ENCODE measurements around the gene TENM4.

Gene TENM4

GRCh38 chr11:78856211-78856610 is 584.6 kb downstream of the TENM4 start:
- FAIRE-seq, result no peak
- no peak for TF ChIP-seq POLR2A (IDR thresholded peaks at IDR 0.05; ENCODE audit: low read depth, low read length)

GRCh38 chr11:78855116-78855515 is 585.7 kb downstream of the TENM4 start:
- TF ChIP-seq POLR2A (IDR thresholded peaks at IDR 0.05; ENCODE audit: low read depth, low read length), result no peak
- DNase-seq (ENCODE audit: insufficient read length, low spot score), result no peak
- no peak for FAIRE-seq

More at GRCh38 chr11:78856211-78856610, 584.6 kb downstream of the TENM4 start:
- no peak for DNase-seq (ENCODE audit: insufficient read length, low spot score)

DNA sequence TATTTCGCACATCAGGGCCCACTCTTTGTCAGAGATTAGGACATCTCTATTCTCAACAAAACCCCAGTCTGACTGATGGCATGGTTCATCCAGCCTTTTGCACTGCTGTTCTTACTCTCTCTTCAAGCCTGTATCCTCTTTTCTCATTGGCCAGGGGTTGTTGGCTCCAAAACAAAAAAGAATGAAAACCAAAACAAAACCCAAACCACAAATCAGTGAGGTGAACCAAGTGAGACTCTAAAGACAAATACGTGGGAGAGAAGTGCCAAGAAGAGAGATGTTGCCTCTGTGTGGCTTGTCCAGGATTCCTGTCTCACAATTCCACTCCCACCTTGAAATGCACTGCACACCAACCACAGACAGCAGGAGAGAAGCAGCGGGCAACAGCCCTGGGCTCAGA is 587.3 kb downstream of the TENM4 start:
- FAIRE-seq (no peak), DNase-seq (ENCODE audit: insufficient read length, low spot score) (no peak)
- TF ChIP-seq POLR2A (IDR thresholded peaks at IDR 0.05; ENCODE audit: low read depth, low read length), result no peak

- no peak for TF ChIP-seq POLR2A (IDR thresholded peaks at IDR 0.05; ENCODE audit: low read depth, low read length)
- FAIRE-seq, result no peak
- no peak for DNase-seq (ENCODE audit: insufficient read length, low spot score)
These were observed 588.8 kb downstream of the TENM4 start for GRCh38 chr11:78851878-78852586.

DNA sequence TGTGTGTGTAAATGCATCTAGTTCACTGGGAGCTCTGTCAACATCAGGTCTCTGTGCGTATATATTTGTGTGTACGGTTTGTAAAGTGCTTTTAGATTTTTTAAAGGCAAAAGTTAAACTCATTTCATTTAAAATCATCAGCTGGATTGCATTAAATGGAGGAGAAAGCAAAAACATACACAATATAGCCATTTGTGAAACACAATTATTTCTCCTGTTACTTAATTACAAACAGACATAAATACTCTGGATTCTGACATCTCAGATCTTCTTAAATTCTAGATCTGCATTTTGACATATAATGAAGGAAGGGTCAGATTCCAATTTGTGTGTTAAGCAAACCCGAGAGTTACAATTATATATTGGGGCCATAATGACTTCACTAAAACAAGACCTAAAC is 590.8 kb downstream of the TENM4 start:
- TF ChIP-seq POLR2A (IDR thresholded peaks at IDR 0.05; ENCODE audit: low read depth, low read length), result no peak
- no peak for DNase-seq (ENCODE audit: insufficient read length, low spot score)
- FAIRE-seq, result no peak

DNA sequence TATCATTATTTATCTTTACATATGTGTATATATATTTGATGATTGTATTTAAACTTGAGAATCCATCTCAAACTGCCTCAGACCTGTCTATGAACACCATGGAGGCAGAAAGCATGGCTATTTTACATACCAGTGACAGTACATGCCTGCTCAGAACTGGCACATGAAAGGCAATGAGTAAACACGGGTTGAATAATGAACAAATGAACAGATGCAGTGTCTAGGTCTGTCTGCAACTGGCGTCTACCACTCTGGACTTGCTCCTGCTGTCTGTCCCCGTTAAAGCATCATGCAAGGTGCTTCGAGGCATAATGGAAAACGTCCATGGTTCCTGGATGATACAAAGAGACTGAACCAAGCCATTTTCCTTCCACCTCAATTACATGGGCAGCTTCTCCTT is 594.6 kb downstream of the TENM4 start:
- FAIRE-seq (no peak), DNase-seq (ENCODE audit: insufficient read length, low spot score) (no peak)
- no peak for TF ChIP-seq POLR2A (IDR thresholded peaks at IDR 0.05; ENCODE audit: low read depth, low read length)

- DNase-seq (ENCODE audit: insufficient read length, low spot score) (no peak), FAIRE-seq (no peak)
- no peak for TF ChIP-seq POLR2A (IDR thresholded peaks at IDR 0.05; ENCODE audit: low read depth, low read length)
These were observed 595.3 kb downstream of the TENM4 start for GRCh38 chr11:78845496-78845895.

DNA sequence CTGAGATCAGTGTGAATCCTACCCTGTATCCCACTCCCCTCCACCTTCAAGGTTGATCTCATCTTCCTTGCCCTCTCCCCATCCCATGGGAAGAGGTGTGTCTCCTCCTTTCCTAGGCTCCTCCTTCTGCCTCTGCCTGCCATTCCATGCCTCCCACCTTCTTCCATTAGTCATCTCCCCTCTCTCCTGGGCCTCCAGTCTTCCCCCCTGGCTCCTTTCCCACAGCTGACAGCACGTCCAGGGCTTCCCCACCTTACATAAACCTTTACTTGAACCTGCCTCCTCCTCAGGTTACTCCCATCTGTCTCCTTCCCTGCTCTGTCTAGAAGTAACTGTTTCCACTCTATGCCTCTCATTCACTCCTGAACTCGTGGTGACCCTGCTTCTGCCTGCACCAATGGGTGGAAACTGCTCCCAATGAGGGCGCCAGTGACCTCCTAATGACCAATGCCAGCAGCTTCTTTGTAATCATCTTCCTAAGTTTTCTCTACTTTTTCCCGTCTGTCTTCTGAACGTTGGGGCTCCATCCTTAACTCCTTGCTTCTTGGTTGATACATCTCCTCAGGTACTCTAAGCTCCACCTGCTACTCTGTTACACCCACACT is 599.3 kb downstream of the TENM4 start:
- no peak for TF ChIP-seq POLR2A (IDR thresholded peaks at IDR 0.05; ENCODE audit: low read depth, low read length)
- FAIRE-seq (no peak), DNase-seq (ENCODE audit: insufficient read length, low spot score) (no peak)

DNA sequence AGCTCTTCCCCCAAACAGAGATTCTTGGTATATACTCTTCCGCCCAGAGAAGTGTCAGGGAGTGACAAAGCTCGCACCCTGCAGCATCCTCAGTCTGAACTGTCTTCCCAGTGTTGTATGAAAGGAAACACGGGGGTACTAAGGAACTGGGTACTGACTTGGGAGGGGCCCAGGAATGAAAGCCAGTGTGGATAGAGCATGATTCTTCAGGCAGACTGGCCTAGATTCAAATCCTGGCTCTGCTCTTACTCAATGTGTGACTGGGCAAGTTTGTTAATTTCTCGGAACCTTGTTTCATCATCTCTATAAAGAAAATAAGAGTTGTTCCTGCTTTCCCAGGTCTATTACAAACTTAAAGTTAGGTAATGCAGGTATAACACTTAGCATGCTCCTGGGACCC is 600.2 kb downstream of the TENM4 start:
- DNase-seq (ENCODE audit: insufficient read length, low spot score) (no peak), FAIRE-seq (no peak)
- TF ChIP-seq POLR2A (IDR thresholded peaks at IDR 0.05; ENCODE audit: low read depth, low read length), result no peak

DNA sequence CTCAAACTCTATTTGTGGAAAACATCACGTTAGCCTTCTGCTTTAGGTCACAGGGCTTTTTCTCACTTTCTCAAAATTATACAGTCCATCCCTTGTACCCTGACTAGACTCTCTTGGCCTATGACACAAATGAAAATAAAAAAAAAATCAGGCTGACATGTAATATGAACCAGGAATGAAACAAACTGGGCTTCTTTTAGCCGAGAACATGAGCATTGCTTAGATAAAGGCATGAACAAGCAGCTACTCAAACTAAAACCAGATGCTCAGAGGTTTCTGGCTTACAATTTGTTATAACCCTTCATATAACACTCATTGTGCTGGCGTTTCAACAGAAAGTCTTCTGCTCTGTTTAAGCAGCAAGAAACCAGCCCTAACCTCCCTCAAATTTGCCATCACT is 600.6 kb downstream of the TENM4 start:
- FAIRE-seq (no peak), DNase-seq (ENCODE audit: insufficient read length, low spot score) (no peak)
- TF ChIP-seq POLR2A (IDR thresholded peaks at IDR 0.05; ENCODE audit: low read depth, low read length), result no peak

DNA sequence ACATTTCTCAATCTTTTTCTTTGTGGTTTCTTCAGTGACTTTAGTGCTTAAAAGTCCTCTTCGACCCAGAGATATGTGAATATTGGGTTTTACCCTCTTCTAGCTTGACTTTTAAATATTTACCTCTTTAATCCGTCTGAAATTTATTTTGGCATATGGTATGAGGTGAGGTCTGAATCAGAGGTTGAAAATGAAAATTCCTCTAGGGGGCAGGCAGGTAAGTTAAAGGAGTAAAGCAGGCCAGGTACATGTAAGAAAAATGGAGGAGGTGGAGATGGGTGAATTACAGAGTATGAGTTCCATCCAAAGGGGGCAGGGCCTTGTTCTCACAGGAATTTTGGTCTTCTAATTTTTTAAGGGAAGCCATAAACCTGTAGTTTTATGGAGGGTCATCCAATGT is 602.4 kb downstream of the TENM4 start:
- DNase-seq (ENCODE audit: insufficient read length, low spot score), result no peak
- FAIRE-seq, result no peak
- TF ChIP-seq POLR2A (IDR thresholded peaks at IDR 0.05; ENCODE audit: low read depth, low read length), result no peak

- no peak for TF ChIP-seq POLR2A (IDR thresholded peaks at IDR 0.05; ENCODE audit: low read depth, low read length)
- no peak for FAIRE-seq
These were observed 605.2 kb downstream of the TENM4 start for GRCh38 chr11:78835646-78836045.

GRCh38 chr11:78834886-78835285 is 605.9 kb downstream of the TENM4 start:
- DNase-seq (ENCODE audit: insufficient read length, low spot score), result no peak
- no peak for TF ChIP-seq POLR2A (IDR thresholded peaks at IDR 0.05; ENCODE audit: low read depth, low read length)
- FAIRE-seq, result no peak

More at GRCh38 chr11:78835646-78836045, 605.2 kb downstream of the TENM4 start:
- DNase-seq (ENCODE audit: insufficient read length, low spot score), result no peak

GRCh38 chr11:78833237-78833636 is 607.6 kb downstream of the TENM4 start:
- DNase-seq (ENCODE audit: insufficient read length, low spot score), result no peak
- no peak for TF ChIP-seq POLR2A (IDR thresholded peaks at IDR 0.05; ENCODE audit: low read depth, low read length)
- FAIRE-seq, result no peak

DNA sequence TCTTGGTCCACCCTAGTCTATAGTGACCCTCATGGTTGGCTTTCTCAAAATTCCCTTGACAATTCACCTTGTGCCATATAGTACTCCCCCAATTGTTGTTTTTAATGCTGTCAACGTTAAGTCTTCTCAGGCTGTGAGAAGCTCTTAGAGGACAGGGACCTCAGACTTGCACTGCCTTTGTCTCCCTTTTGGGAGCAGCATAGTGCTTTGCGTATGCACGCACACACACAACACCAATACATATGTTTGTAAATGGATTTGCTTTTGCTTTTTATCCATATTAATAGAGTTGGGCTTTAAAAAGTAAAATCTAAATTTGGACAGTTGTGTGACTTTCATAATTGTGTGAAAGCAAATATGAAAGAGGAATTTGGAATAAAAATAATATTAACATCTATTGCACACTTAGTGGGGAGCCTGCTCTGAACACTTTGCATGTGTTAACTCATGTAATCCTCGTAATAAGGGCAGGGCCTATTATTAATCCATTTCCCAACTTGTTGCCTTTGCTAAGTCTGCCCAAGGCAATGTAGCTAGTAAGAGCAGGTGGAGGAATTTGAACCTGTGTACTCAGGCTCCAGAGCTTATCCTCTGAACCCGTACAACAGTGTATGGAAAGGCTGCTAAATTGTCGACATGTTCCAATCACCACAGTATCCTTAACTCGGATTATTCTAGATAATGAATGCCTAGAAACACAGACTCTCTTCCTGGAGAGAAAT is 608.4 kb downstream of the TENM4 start:
- TF ChIP-seq POLR2A (IDR thresholded peaks at IDR 0.05; ENCODE audit: low read depth, low read length), result no peak
- DNase-seq (ENCODE audit: insufficient read length, low spot score), result no peak
- no peak for FAIRE-seq

All from H54 (cell line).